ENCODE measurements around the gene RAPGEF4.

- TF ChIP-seq, protein P1, sequence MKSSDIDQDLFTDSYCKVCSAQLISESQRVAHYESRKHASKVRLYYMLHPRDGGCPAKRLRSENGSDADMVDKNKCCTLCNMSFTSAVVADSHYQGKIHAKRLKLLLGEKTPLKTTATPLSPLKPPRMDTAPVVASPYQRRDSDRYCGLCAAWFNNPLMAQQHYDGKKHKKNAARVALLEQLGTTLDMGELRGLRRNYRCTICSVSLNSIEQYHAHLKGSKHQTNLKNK (CRISPR knock-in tag; IDR thresholded peaks at IDR 0.05) = no peak
- TF ChIP-seq ZNF423 (CRISPR knock-in tag; IDR thresholded peaks at IDR 0.05) = no peak
- TF ChIP-seq CTCF (IDR thresholded peaks at IDR 0.05) = no peak
- TF ChIP-seq, protein P2, sequence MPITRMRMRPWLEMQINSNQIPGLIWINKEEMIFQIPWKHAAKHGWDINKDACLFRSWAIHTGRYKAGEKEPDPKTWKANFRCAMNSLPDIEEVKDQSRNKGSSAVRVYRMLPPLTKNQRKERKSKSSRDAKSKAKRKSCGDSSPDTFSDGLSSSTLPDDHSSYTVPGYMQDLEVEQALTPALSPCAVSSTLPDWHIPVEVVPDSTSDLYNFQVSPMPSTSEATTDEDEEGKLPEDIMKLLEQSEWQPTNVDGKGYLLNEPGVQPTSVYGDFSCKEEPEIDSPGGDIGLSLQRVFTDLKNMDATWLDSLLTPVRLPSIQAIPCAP (CRISPR knock-in tag; IDR thresholded peaks at IDR 0.05) = no peak
- no peak for TF ChIP-seq TCF7 (CRISPR knock-in tag; IDR thresholded peaks at IDR 0.05; ENCODE audit: low read depth)
- no peak for TF ChIP-seq MAX (CRISPR knock-in tag; IDR thresholded peaks at IDR 0.05)
- no peak for TF ChIP-seq ETV6 (CRISPR knock-in tag; IDR thresholded peaks at IDR 0.05)
- no peak for TF ChIP-seq ATF3 (CRISPR knock-in tag; conservative IDR thresholded peaks at IDR 0.05)
- TF ChIP-seq CREB1 (CRISPR knock-in tag; IDR thresholded peaks at IDR 0.05) = no peak
Observed at GRCh38 chr2:172995323-172996244, 259.9 kb downstream of the RAPGEF4 start.
